Thoracic aorta (tissue), 2 donors: ENCODE results near the gene GALNT17. TPM values are rescaled to one million over a fixed set of nuclear protein-coding genes. Genes with fewer than 3 reads are reported as not detected.

ENCODE experiments used
- ATAC-seq: fragments of 150-250 bp; one replicate; pipeline ENCODE4 v1.8.0; 2017; ENCODE audit warnings: low read depth; ENCODE audit not compliant: insufficient number of reproducible peaks, low FRiP score
- DNase-seq: peaks from one replicate; pipeline ENCODE4 v3.0.0-alpha.2; 2020; ENCODE audit warnings: low spot score
- H3K27ac ChIP-seq, 2 donors: fragments of 200-600 bp; sonication (generic); 1 replicate in 1 of 2; 2 replicates in 1 of 2; pipeline ENCODE4 v1.5.1; 2016; ENCODE audit warnings: mild to moderate bottlenecking in 2 of 2, moderate library complexity in 2 of 2
- H3K27me3 ChIP-seq: fragments of 200-600 bp; sonication (generic); replicated peaks from 2 replicates; pipeline ENCODE4 v1.6.0; 2016; ENCODE audit warnings: mild to moderate bottlenecking; ENCODE audit not compliant: insufficient read depth
- H3K36me3 ChIP-seq: fragments of 200-600 bp; sonication (generic); one replicate; pipeline ENCODE4 v1.5.1; 2016
- H3K4me1 ChIP-seq, 2 donors: fragments of 200-600 bp; sonication (generic); 1 replicate in 1 of 2; 2 replicates in 1 of 2; pipeline versions ENCODE4 v1.5.1 to v1.6.0; 2016; ENCODE audit warnings: low read depth in 2 of 2, mild to moderate bottlenecking in 1 of 2; ENCODE audit not compliant: control insufficient read depth in 1 of 2
- H3K4me3 ChIP-seq: fragments of 200-600 bp; sonication (generic); 2 replicates; pipeline ENCODE4 v1.5.1; 2016; ENCODE audit warnings: mild to moderate bottlenecking
- H3K9me3 ChIP-seq: fragments of 200-600 bp; sonication (generic); 2 replicates; pipeline ENCODE4 v1.5.1; 2016
- CTCF ChIP-seq: fragments of 200-600 bp; sonication (generic); IDR thresholded peaks from one replicate; pipeline ENCODE4 v1.5.1; 2019; ENCODE audit warnings: antibody characterized with exemption
- total RNA-seq, 2 donors: library from RNA; depleted of rRNA; stranded (reverse); fragments of >200 nt; gene quantifications; one replicate each; pipeline versions ENCODE4 v1.1.0 to v1.2.3, GENCODE V29; 2016

Gene GALNT17
- total RNA-seq, 2 donors from 2014 or later: 17.6 to 20.8 TPM

- ATAC-seq (no peak), DNase-seq (no peak)
- H3K4me3 ChIP-seq: no peak overlapping the region
- H3K27me3 ChIP-seq: no peaks in the 10 kb centered on the region
- no peaks in the 10 kb centered on the region for H3K36me3 ChIP-seq
- peaks cover 8% of the 10 kb centered on the region for H3K9me3 ChIP-seq
- TF ChIP-seq CTCF: no peak
- no peak overlapping the region for H3K27ac ChIP-seq
- peaks cover 7 to 17% of the 10 kb centered on the region in 2 donors for H3K4me1 ChIP-seq
These were observed 135.0 kb downstream of the GALNT17 start for GRCh38 chr7:71266912-71267311.

- Histone ChIP-seq H3K4me1 (peaks cover 9 to 24% of the 10 kb centered on the region in 2 donors), H3K27ac (no peak overlapping the region), H3K4me3 (no peak overlapping the region), H3K36me3 (no peaks in the 10 kb centered on the region), H3K9me3 (peaks cover 8% of the 10 kb centered on the region), H3K27me3 (no peaks in the 10 kb centered on the region)
- ATAC-seq (no peak), DNase-seq (no peak)
- no peak for TF ChIP-seq CTCF
These were observed 136.0 kb downstream of the GALNT17 start for GRCh38 chr7:71267734-71268469.

GRCh38 chr7:71270558-71270957 is 138.6 kb downstream of the GALNT17 start:
- ATAC-seq (no peak), DNase-seq (no peak)
- H3K4me1 ChIP-seq: peaks cover 16 to 41% of the 10 kb centered on the region in 2 donors
- peak overlapping the region in 1 of 2 donors; percentile 56 for H3K27ac ChIP-seq
- peaks cover 5% of the 10 kb centered on the region for H3K9me3 ChIP-seq
- H3K27me3 ChIP-seq: no peaks in the 10 kb centered on the region
- no peaks in the 10 kb centered on the region for H3K36me3 ChIP-seq
- no peak overlapping the region for H3K4me3 ChIP-seq
- no peak for TF ChIP-seq CTCF

- DNase-seq (no peak), ATAC-seq (peak; percentile 31)
- H3K27me3 ChIP-seq: no peaks in the 10 kb centered on the region
- peak overlapping the region; percentile 32 for H3K4me3 ChIP-seq
- peak overlapping the region; percentile 56 to 61 for H3K27ac ChIP-seq
- H3K4me1 ChIP-seq: peaks cover 16 to 41% of the 10 kb centered on the region in 2 donors
- TF ChIP-seq CTCF: no peak
- H3K36me3 ChIP-seq: no peaks in the 10 kb centered on the region
- no peaks in the 10 kb centered on the region for H3K9me3 ChIP-seq
These were observed 139.3 kb downstream of the GALNT17 start for GRCh38 chr7:71271203-71271602.

GRCh38 chr7:71272509-71273490 is 140.9 kb downstream of the GALNT17 start:
- H3K4me3 ChIP-seq: no peak overlapping the region
- no peaks in the 10 kb centered on the region for H3K9me3 ChIP-seq
- no peak for DNase-seq
- H3K27me3 ChIP-seq: no peaks in the 10 kb centered on the region
- no peak for TF ChIP-seq CTCF
- no peaks in the 10 kb centered on the region for H3K36me3 ChIP-seq
- ATAC-seq: no peak
- peak overlapping the region; percentile 56 to 74 for H3K27ac ChIP-seq
- H3K4me1 ChIP-seq: peaks cover 16 to 43% of the 10 kb centered on the region in 2 donors
